Fibroblast of lung (primary cell): ENCODE measurements around the gene KCNJ4. TPM values are rescaled to one million over a fixed set of nuclear protein-coding genes. Genes with fewer than 3 reads are reported as not detected.

ENCODE experiments used
- DNase-seq, 2 donors: peaks; one replicate each; pipeline versions ENCODE4 v3.0.0 to v3.0.0-alpha.2; 2010; ENCODE audit warnings: low read depth in 2 of 2
- H2AFZ ChIP-seq: 2 replicates; pipeline ENCODE4 v1.5.1; 2012; ENCODE audit warnings: low read length, control low read depth, inconsistent platforms
- H3K27ac ChIP-seq: 2 replicates; pipeline ENCODE4 v1.5.1; 2011; ENCODE audit warnings: low read length, control low read depth; ENCODE audit not compliant: insufficient read depth
- H3K27me3 ChIP-seq: 2 replicates; pipeline ENCODE4 v1.5.1; 2011; ENCODE audit warnings: mild to moderate bottlenecking, low read length; ENCODE audit not compliant: control insufficient read depth, insufficient read depth
- H3K36me3 ChIP-seq: 2 replicates; pipeline ENCODE4 v1.5.1; 2011; ENCODE audit warnings: low read length; ENCODE audit not compliant: control insufficient read depth, insufficient read depth
- H3K4me1 ChIP-seq: 2 replicates; pipeline ENCODE4 v1.5.1; 2011; ENCODE audit warnings: low read length; ENCODE audit not compliant: control insufficient read depth, insufficient read depth; ENCODE audit errors: extremely low read depth
- H3K4me2 ChIP-seq: 2 replicates; pipeline ENCODE4 v1.5.1; 2011; ENCODE audit warnings: low read length, control low read depth; ENCODE audit not compliant: insufficient read depth; ENCODE audit errors: extremely low read depth
- H3K4me3 ChIP-seq, 4 experiments: fragments of 200-600 bp in 1 of 4; sonication (generic) in 1 of 4; replicated peaks in 1 of 4; 2 replicates each; pipeline ENCODE4 v1.5.1; 2011 to 2016; ENCODE audit warnings: low read length in 4 of 4, low read depth in 3 of 4, mild to moderate bottlenecking in 3 of 4, control low read depth in 2 of 4, inconsistent platforms in 1 of 4, mixed read lengths in 1 of 4; ENCODE audit not compliant: insufficient read depth in 1 of 4; ENCODE audit errors: control extremely low read depth in 1 of 4
- H3K79me2 ChIP-seq: 2 replicates; pipeline ENCODE4 v1.5.1; 2012; ENCODE audit warnings: mild to moderate bottlenecking, low read length, inconsistent platforms; ENCODE audit not compliant: control insufficient read depth, insufficient read depth
- H3K9ac ChIP-seq: 2 replicates; pipeline ENCODE4 v1.5.1; 2011; ENCODE audit warnings: mild to moderate bottlenecking, low read length, control low read depth; ENCODE audit not compliant: insufficient read depth
- H3K9me3 ChIP-seq: 2 replicates; pipeline ENCODE4 v1.5.1; 2012; ENCODE audit warnings: low read depth, low read length; ENCODE audit not compliant: control insufficient read depth, insufficient read depth
- H4K20me1 ChIP-seq: 2 replicates; pipeline ENCODE4 v1.5.1; 2011; ENCODE audit warnings: low read length; ENCODE audit not compliant: control insufficient read depth, insufficient read depth; ENCODE audit errors: extremely low read depth
- CTCF ChIP-seq, 2 donors: IDR thresholded peaks in 1 of 2; conservative IDR thresholded peaks in 1 of 2; 1 replicate in 1 of 2; 2 replicates in 1 of 2; pipeline ENCODE4 v1.5.1; 2011 to 2012; ENCODE audit warnings: low read length in 2 of 2, control low read depth in 1 of 2, inconsistent platforms in 1 of 2, low read depth in 1 of 2, mild to moderate bottlenecking in 1 of 2
- EZH2 ChIP-seq: IDR thresholded peaks from 2 replicates; pipeline ENCODE4 v1.5.1; 2012; ENCODE audit warnings: low read length, control low read depth, mild to moderate bottlenecking; ENCODE audit errors: missing control alignments
- polyA plus RNA-seq, 2 donors: library from polyadenylated mRNA; depleted of rRNA in 1 of 2; stranded (reverse) in 1 of 2; unstranded in 1 of 2; fragments of >200 nt; gene quantifications; 2 replicates each; pipeline ENCODE4 v1.2.1, GENCODE V29; 2011 to 2012; ENCODE audit warnings: missing spikeins in 1 of 2
- total RNA-seq: library from RNA; depleted of rRNA; stranded (reverse); fragments of >200 nt; gene quantifications from 2 replicates; pipeline ENCODE4 v1.2.1, GENCODE V29; 2014

The KCNJ4 gene
- total and polyA plus RNA-seq, 2 donors (not counting 1 experiment from before 2014, with no cell fraction given), result not detected

DNA sequence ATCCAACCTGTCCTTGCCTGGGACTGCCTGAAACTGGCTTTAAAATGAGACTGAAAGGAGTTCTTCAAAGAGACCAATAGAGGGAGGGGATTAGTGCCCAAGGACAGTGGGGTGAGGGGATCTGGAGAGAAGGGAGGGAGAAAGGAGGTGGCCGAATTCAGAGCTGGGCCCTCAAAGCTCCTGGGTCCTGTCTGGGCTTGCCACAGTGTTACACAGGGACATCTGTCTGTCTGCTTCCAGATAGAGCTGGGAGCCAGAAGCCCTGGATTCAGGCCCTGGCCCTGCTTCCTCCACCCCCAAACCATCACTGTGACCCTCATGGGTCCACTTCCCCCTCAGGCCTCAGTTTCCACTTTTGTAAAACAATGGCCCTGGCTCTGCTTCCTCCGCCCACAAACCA, 3.6 kb downstream of the KCNJ4 start:
- H3K9me3 ChIP-seq, result no peaks in the 10 kb centered on the region
- H2AFZ ChIP-seq, result no peak overlapping the region
- H3K9ac ChIP-seq, result no peak overlapping the region
- H3K79me2 ChIP-seq, result no peaks in the 10 kb centered on the region
- peaks cover 37% of the 10 kb centered on the region for H3K27me3 ChIP-seq
- no peak overlapping the region for H3K27ac ChIP-seq
- no peaks in the 10 kb centered on the region for H3K4me1 ChIP-seq
- H3K4me3 ChIP-seq, result no peak overlapping the region
- no peaks in the 10 kb centered on the region for H4K20me1 ChIP-seq
- peak; percentile 45 for TF ChIP-seq EZH2
- TF ChIP-seq CTCF (conservative IDR thresholded peaks at IDR 0.05 in 1 of 2, IDR thresholded peaks at IDR 0.05 in 1 of 2; ENCODE audit: low read depth in 1 of 2, low read length in 2 of 2), result no peak
- H3K4me2 ChIP-seq, result no peak overlapping the region
- no peaks in the 10 kb centered on the region for H3K36me3 ChIP-seq
- no peak for DNase-seq

DNA sequence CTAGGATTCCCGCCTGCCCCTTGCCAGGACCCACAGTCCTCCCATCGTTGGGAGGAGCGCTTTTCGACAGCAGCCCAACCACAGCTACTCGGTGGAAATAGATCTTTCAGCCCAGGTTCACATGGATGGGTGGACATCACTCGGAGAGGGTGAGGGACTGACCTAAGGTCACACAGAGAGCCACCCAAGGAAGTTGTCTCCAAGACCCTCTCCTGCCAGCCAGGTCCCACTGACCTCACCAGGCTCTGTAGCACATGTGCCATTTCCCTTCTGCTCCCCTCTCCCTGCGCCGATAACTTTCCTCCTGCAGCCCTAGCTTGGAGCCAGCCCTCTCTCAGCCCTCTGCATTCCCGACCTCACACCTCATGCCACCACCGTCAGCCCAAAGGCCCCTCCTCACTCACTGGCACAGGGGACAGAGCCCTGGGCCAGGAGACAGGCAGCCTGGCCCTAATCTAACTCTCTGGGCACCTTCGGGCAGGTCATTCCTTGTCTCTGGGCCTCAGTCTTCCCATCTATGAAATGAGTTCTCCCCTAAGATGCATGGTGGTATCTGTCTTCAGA, 4.7 kb downstream of the KCNJ4 start:
- Histone ChIP-seq H3K27ac (no peak overlapping the region), H4K20me1 (no peaks in the 10 kb centered on the region), H3K4me1 (no peaks in the 10 kb centered on the region), H2AFZ (no peak overlapping the region), H3K27me3 (peaks cover 32% of the 10 kb centered on the region), H3K79me2 (no peaks in the 10 kb centered on the region), H3K4me2 (no peak overlapping the region), H3K4me3 (no peak overlapping the region), H3K36me3 (no peaks in the 10 kb centered on the region), H3K9me3 (no peaks in the 10 kb centered on the region), H3K9ac (no peak overlapping the region)
- no peak for DNase-seq
- no peak for TF ChIP-seq EZH2
- no peak for TF ChIP-seq CTCF (conservative IDR thresholded peaks at IDR 0.05 in 1 of 2, IDR thresholded peaks at IDR 0.05 in 1 of 2; ENCODE audit: low read depth in 1 of 2, low read length in 2 of 2)

GRCh38 chr22:38449776-38450175, 5.2 kb downstream of the KCNJ4 start:
- no peak overlapping the region for H3K9ac ChIP-seq
- peaks cover 31% of the 10 kb centered on the region for H3K27me3 ChIP-seq
- no peak overlapping the region for H3K4me2 ChIP-seq
- no peaks in the 10 kb centered on the region for H4K20me1 ChIP-seq
- H2AFZ ChIP-seq, result no peak overlapping the region
- no peak for TF ChIP-seq CTCF (conservative IDR thresholded peaks at IDR 0.05 in 1 of 2, IDR thresholded peaks at IDR 0.05 in 1 of 2; ENCODE audit: low read depth in 1 of 2, low read length in 2 of 2)
- no peaks in the 10 kb centered on the region for H3K36me3 ChIP-seq
- H3K27ac ChIP-seq, result no peak overlapping the region
- no peaks in the 10 kb centered on the region for H3K9me3 ChIP-seq
- H3K79me2 ChIP-seq, result no peaks in the 10 kb centered on the region
- H3K4me1 ChIP-seq, result no peaks in the 10 kb centered on the region
- no peak overlapping the region for H3K4me3 ChIP-seq
- DNase-seq, result no peak
